Measurements from ENCODE around the gene KCNG1.
A peak's percentile ranks its signal among the peaks of the same experiment; 100 is the strongest.

KCNG1 gene

GRCh38 chr20:51043811-51044210 is 20.9 kb upstream of the KCNG1 start:
- H3K9me3 Mint-ChIP-seq: peaks cover 4% of the 10 kb centered on the region
- DNase-seq (ENCODE audit: low spot score in 2 of 2) (no peak), ATAC-seq (no peak)
- H3K27ac Mint-ChIP-seq: no peak overlapping the region
- H3K36me3 Mint-ChIP-seq: no peaks in the 10 kb centered on the region
- H3K4me1 Mint-ChIP-seq: no peaks in the 10 kb centered on the region
- H3K4me3 Mint-ChIP-seq: no peak overlapping the region

DNA sequence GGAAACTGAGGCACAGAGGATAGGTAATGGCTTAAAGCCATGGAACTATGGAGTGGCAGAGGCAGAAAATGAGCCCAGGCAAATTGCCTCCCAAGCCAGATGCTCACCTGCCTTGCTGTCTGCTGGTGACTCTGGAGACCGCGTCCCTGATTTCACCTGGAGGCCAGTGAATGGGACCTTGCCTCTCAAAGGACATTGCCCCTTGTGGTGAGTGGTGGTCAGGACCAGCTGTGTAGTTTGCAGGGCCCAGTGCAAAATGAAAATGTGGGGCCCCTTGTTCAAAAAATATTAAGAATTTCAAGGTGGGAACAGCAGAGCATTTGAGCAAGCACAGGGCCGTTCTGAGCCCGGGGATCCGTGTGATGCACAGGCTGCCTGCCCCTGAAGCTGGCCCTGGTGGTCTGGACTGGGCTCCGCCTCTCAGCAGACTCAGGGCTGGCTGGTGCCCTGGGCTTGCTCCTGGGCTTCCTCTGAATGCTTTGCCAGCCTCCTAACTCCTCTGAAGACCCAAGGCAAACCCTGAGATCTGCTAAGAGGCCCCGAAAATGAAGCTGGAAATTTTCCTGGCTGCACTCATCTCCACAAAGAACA is 19.8 kb upstream of the KCNG1 start:
- peaks cover 4% of the 10 kb centered on the region for H3K9me3 Mint-ChIP-seq
- DNase-seq (ENCODE audit: low spot score in 2 of 2): no peak
- no peak for ATAC-seq
- H3K36me3 Mint-ChIP-seq: no peaks in the 10 kb centered on the region
- H3K27ac Mint-ChIP-seq: no peak overlapping the region
- H3K4me1 Mint-ChIP-seq: no peaks in the 10 kb centered on the region
- H3K4me3 Mint-ChIP-seq: no peak overlapping the region

DNA sequence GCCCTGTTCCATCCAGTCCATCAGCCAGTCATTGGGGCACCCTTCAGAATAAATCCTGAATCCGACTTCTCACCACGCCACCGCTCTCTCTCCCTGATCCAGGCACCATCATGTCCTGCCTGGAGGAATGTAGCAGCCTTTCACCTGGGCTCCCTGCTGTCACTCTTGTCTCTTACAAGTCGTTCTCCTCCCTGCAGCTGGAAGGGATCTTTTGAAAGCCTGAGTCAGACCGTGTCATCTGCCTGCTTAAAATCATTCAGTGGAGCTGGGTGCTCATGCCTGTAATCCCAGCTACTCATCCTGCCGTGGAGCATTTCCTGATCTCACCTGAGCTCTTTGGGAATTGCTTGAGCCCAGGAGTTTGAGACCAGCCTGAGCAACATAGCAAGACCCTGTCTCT is 19.2 kb upstream of the KCNG1 start:
- H3K36me3 Mint-ChIP-seq: no peaks in the 10 kb centered on the region
- no peaks in the 10 kb centered on the region for H3K4me1 Mint-ChIP-seq
- ATAC-seq (no peak), DNase-seq (ENCODE audit: low spot score in 2 of 2) (no peak)
- H3K9me3 Mint-ChIP-seq: peaks cover 4% of the 10 kb centered on the region
- H3K4me3 Mint-ChIP-seq: no peak overlapping the region
- H3K27ac Mint-ChIP-seq: no peak overlapping the region

DNA sequence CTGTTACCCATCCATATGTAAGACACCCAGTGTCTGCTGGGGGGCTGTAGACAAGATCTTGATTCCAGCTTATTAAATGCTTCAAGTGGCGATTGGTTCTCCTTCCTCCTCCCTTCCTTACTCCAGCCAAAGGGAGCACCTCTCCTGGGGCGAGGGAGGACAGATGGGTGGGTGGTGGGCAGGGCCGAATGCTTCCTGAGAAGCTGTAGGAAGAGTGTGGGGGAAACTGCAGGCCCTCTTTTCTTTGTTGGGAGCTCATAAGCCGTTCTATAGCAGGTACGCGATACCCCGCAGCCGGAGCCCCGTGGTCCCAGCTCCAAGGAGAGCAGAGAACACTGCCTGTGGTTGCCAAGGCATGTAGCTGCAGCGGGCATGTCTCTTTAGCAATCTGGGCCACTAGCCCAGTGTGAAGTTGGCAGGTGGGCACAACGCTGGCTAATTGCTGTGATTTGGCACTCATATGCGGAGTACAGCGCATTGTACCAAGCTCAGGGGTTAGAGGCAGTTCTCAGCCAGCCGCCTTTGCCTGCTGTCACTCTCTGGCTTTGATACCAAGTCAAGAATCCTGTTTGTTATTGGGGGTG is 14.7 kb upstream of the KCNG1 start:
- no peaks in the 10 kb centered on the region for H3K4me1 Mint-ChIP-seq
- no peak overlapping the region for H3K4me3 Mint-ChIP-seq
- H3K27ac Mint-ChIP-seq: no peak overlapping the region
- H3K36me3 Mint-ChIP-seq: no peaks in the 10 kb centered on the region
- no peak for ATAC-seq
- no peaks in the 10 kb centered on the region for H3K9me3 Mint-ChIP-seq
- no peak for DNase-seq (ENCODE audit: low spot score in 2 of 2)

DNA sequence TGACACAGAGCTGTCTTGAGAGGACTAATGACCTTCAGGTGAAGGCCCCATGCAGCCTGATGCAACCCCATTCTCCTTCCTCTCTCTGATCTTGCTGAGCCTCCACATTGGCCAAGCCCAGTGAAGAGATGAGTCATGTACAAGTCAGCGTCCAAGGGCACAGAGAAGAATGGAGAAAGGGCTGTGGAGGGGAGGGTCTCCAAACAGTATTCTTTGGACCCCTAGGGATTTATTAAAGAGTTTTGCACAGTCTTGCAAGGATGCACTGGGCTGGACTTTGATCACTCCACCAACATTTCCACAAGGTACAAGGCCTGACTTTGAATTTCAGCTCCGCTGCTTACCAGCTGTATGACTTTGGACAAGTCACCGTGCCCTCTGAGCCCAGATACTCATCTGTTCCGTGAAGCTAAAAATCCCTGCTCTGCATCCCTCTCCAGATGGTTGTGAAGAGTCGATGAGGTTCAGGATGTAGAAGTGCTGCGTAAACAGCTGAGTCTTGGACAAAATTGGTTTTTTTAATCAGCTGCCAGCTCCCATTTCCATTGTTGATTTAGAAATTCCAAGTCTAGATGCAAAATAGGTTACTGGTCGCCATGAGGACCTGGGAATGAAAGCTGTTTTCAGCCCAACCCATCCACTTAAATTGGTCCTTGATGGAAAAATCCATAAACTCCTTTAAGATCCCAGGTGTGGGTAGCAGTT is 14.1 kb upstream of the KCNG1 start:
- no peak for ATAC-seq
- no peak overlapping the region for H3K4me3 Mint-ChIP-seq
- DNase-seq (ENCODE audit: low spot score in 2 of 2): no peak
- H3K4me1 Mint-ChIP-seq: no peaks in the 10 kb centered on the region
- H3K27ac Mint-ChIP-seq: peak overlapping the region; percentile 21
- H3K9me3 Mint-ChIP-seq: no peaks in the 10 kb centered on the region
- H3K36me3 Mint-ChIP-seq: no peaks in the 10 kb centered on the region

DNA sequence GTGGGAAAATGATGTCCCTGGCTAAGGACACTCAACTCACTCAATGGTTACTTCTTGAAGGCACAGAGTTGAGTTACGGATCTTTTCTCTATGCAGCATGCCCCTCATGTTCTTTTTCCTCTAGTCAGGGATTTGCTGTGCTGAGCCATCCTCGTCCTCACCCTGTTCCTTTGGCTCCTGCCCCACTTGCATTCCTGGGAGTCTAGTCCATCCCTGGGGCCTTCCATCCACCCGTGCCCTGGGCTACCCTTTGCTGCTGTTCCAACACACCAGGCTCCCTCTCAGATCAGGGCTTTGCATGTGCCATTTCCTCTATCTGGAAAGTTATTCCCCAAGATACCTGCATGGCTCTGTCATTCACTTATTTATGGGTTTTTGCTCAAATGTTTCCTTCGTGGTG is 13.3 kb upstream of the KCNG1 start:
- no peaks in the 10 kb centered on the region for H3K36me3 Mint-ChIP-seq
- H3K9me3 Mint-ChIP-seq: no peaks in the 10 kb centered on the region
- ATAC-seq (no peak), DNase-seq (ENCODE audit: low spot score in 2 of 2) (no peak)
- H3K4me1 Mint-ChIP-seq: no peaks in the 10 kb centered on the region
- H3K27ac Mint-ChIP-seq: peak overlapping the region; percentile 21
- H3K4me3 Mint-ChIP-seq: no peak overlapping the region

GRCh38 chr20:51034988-51035656 is 12.2 kb upstream of the KCNG1 start:
- Mint-ChIP-seq H3K27ac (no peak overlapping the region), H3K4me3 (no peak overlapping the region), H3K4me1 (no peaks in the 10 kb centered on the region), H3K9me3 (no peaks in the 10 kb centered on the region), H3K36me3 (no peaks in the 10 kb centered on the region)
- ATAC-seq (no peak), DNase-seq (ENCODE audit: low spot score in 2 of 2) (no peak)

- H3K36me3 Mint-ChIP-seq: no peaks in the 10 kb centered on the region
- no peak for DNase-seq (ENCODE audit: low spot score in 2 of 2)
- no peaks in the 10 kb centered on the region for H3K4me1 Mint-ChIP-seq
- H3K4me3 Mint-ChIP-seq: no peak overlapping the region
- H3K9me3 Mint-ChIP-seq: no peaks in the 10 kb centered on the region
- ATAC-seq: no peak
- H3K27ac Mint-ChIP-seq: no peak overlapping the region
These were observed 11.6 kb upstream of the KCNG1 start for GRCh38 chr20:51034476-51034875.

DNA sequence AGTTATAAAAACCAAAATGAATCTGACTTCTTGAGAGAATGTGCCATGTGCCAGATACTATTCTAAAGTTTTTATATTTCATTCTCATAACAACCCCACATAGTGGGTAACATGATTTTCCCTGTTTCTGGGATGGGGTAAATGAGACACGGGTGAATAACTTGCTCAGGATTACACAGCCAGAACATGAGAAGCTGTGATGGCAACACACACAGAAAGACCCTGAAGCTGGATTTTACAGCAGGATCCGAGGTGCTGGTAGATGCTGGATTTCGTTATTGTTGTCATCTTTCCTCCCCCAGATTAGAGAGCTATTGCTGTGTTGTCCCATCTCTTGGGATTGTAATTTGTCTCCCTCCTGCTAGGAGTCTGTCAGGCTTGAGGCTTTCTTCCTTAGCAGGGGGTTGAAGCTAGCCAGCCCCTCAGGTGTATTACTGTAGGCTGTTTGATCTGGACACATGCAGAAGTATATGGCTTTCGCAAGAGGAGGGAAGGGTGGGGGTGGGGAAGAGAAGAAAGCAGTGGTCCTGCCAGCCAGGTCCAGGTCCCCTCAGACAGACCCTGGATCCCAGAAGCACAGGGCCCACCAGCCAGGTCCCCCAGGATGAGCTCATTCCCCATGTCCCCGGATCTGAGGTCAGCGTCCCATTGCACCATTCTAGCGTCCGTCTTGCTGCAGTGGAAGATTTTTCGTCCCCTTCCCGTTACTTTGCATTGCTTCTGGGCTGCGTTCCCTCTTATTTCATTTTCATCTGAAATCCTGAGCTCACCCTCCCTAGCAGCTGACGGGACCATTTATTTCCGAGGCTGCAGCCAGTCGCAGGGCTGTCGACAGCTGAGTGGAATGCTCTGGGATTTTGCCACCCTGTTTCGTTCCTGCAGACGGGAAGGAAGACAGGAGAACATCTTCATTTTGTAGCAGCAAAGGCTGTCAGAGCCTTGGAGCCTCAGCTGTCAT is 7.3 kb upstream of the KCNG1 start:
- DNase-seq (ENCODE audit: low spot score in 2 of 2) (no peak), ATAC-seq (no peak)
- no peak overlapping the region for H3K4me3 Mint-ChIP-seq
- H3K9me3 Mint-ChIP-seq: no peaks in the 10 kb centered on the region
- no peak overlapping the region for H3K27ac Mint-ChIP-seq
- no peaks in the 10 kb centered on the region for H3K36me3 Mint-ChIP-seq
- H3K4me1 Mint-ChIP-seq: no peaks in the 10 kb centered on the region

- ATAC-seq (no peak), DNase-seq (ENCODE audit: low spot score in 2 of 2) (no peak)
- H3K4me3 Mint-ChIP-seq: no peak overlapping the region
- no peaks in the 10 kb centered on the region for H3K36me3 Mint-ChIP-seq
- no peaks in the 10 kb centered on the region for H3K4me1 Mint-ChIP-seq
- H3K27ac Mint-ChIP-seq: no peak overlapping the region
- H3K9me3 Mint-ChIP-seq: no peaks in the 10 kb centered on the region
These were observed 6.6 kb upstream of the KCNG1 start for GRCh38 chr20:51029556-51029955.

GRCh38 chr20:51028616-51029212 is 5.8 kb upstream of the KCNG1 start:
- DNase-seq (ENCODE audit: low spot score in 2 of 2) (no peak), ATAC-seq (no peak)
- no peak overlapping the region for H3K27ac Mint-ChIP-seq
- peaks cover 6% of the 10 kb centered on the region for H3K4me1 Mint-ChIP-seq
- H3K9me3 Mint-ChIP-seq: no peaks in the 10 kb centered on the region
- H3K4me3 Mint-ChIP-seq: no peak overlapping the region
- no peaks in the 10 kb centered on the region for H3K36me3 Mint-ChIP-seq

- Mint-ChIP-seq H3K4me1 (peaks cover 10% of the 10 kb centered on the region), H3K36me3 (no peaks in the 10 kb centered on the region), H3K27ac (no peak overlapping the region)
These were observed 4.3 kb upstream of the KCNG1 start for GRCh38 chr20:51027035-51027795.

GRCh38 chr20:51026269-51026668 is 3.4 kb upstream of the KCNG1 start:
- Mint-ChIP-seq H3K4me3 (no peak overlapping the region), H3K4me1 (peaks cover 10% of the 10 kb centered on the region), H3K9me3 (no peaks in the 10 kb centered on the region), H3K36me3 (no peaks in the 10 kb centered on the region), H3K27ac (no peak overlapping the region)
- ATAC-seq: no peak
- DNase-seq (ENCODE audit: low spot score in 2 of 2): no peak

More at GRCh38 chr20:51027035-51027795, 4.3 kb upstream of the KCNG1 start:
- Mint-ChIP-seq H3K9me3 (no peaks in the 10 kb centered on the region), H3K4me3 (no peak overlapping the region)
- DNase-seq (ENCODE audit: low spot score in 2 of 2) (no peak), ATAC-seq (no peak)

GRCh38 chr20:51024761-51025160 is 1.9 kb upstream of the KCNG1 start:
- no peaks in the 10 kb centered on the region for H3K36me3 Mint-ChIP-seq
- H3K4me3 Mint-ChIP-seq: no peak overlapping the region
- DNase-seq (ENCODE audit: low spot score in 2 of 2) (no peak), ATAC-seq (no peak)
- no peak overlapping the region for H3K27ac Mint-ChIP-seq
- no peaks in the 10 kb centered on the region for H3K9me3 Mint-ChIP-seq
- H3K4me1 Mint-ChIP-seq: peaks cover 10% of the 10 kb centered on the region
